Endothelial cell of umbilical vein (primary cell): Measurements from ENCODE around the gene ECM2. TPM values are rescaled to one million over a fixed set of nuclear protein-coding genes. Genes with fewer than 3 reads are reported as not detected.

Experiments used
- BruUV-seq: library from RNA; stranded (reverse); fragments of 400-500 nt; replicated peaks from 2 replicates; lab custom pipeline; 2021; lab: Mats Ljungman, UMichigan
- CTCF ChIA-PET: fragments of 300-600, 350-600 bp; sonication (Branson Sonifier 250); formaldehyde crosslinking; loops from one replicate; lab custom pipeline; 2021; ENCODE audit warnings: antibody characterized with exemption, inconsistent platforms; lab: Charles Lee
- POLR2A ChIA-PET: fragments of 300-600, 350-600 bp; sonication (Branson Sonifier 250); formaldehyde crosslinking; loops from one replicate; lab custom pipeline; 2021; ENCODE audit warnings: antibody characterized with exemption, inconsistent platforms; lab: Charles Lee
- DNase-seq: peaks from one replicate; pipeline ENCODE4 v3.0.0-alpha.2; 2011; ENCODE audit warnings: low read depth, low spot score
- FAIRE-seq: peaks from 2 replicates; lab custom pipeline; 2011; peaks lifted over from hg19 to GRCh38; lab: Jason Lieb, UNC
- H2AFZ ChIP-seq: 2 replicates; pipeline ENCODE4 v1.6.0; 2012; ENCODE audit warnings: low read depth, low read length, control low read depth, inconsistent platforms
- H3K27ac ChIP-seq: 2 replicates; pipeline ENCODE4 v1.5.1; 2011; ENCODE audit warnings: low read depth, mild to moderate bottlenecking, control low read depth, low read length, moderate library complexity; ENCODE audit not compliant: insufficient read depth
- H3K27me3 ChIP-seq, 2 experiments: 2 replicates each; pipeline versions ENCODE4 v1.6.0 to v1.6.1; 2011; ENCODE audit warnings: low read length in 2 of 2, mixed read lengths in 1 of 2; ENCODE audit not compliant: control insufficient read depth in 2 of 2, insufficient read depth in 2 of 2
- H3K36me3 ChIP-seq, 2 experiments: 2 replicates in 1 of 2; 3 replicates in 1 of 2; pipeline ENCODE4 v1.5.1; 2011; ENCODE audit warnings: low read length in 2 of 2, mild to moderate bottlenecking in 1 of 2, moderate library complexity in 1 of 2; ENCODE audit not compliant: control insufficient read depth in 2 of 2, insufficient read depth in 2 of 2; ENCODE audit errors: extremely low read depth in 1 of 2
- H3K4me1 ChIP-seq: 3 replicates; pipeline ENCODE4 v1.5.1; 2011; ENCODE audit warnings: mild to moderate bottlenecking, low read length; ENCODE audit not compliant: control insufficient read depth, insufficient read depth; ENCODE audit errors: extremely low read depth
- H3K4me2 ChIP-seq: 2 replicates; pipeline ENCODE4 v1.6.1; 2011; ENCODE audit warnings: low read length, control low read depth, mixed read lengths; ENCODE audit not compliant: insufficient read depth
- H3K4me3 ChIP-seq, 3 experiments: fragments of 200-600 bp in 1 of 3; sonication (generic), shearing (Covaris generic) in 1 of 3; replicated peaks in 1 of 3; 2 replicates each; pipeline ENCODE4 v1.5.1; 2011 to 2016; ENCODE audit warnings: control low read depth in 3 of 3, low read length in 3 of 3, mild to moderate bottlenecking in 2 of 3, inconsistent platforms in 1 of 3, low read depth in 1 of 3, moderate library complexity in 1 of 3; ENCODE audit not compliant: insufficient read depth in 1 of 3
- H3K79me2 ChIP-seq: 2 replicates; pipeline ENCODE4 v1.6.0; 2012; ENCODE audit warnings: low read length, inconsistent platforms; ENCODE audit not compliant: control insufficient read depth, insufficient read depth
- H3K9ac ChIP-seq: replicated peaks from 2 replicates; pipeline ENCODE3; 2011; ENCODE audit warnings: low read length, control low read depth; ENCODE audit not compliant: insufficient read depth; ENCODE audit errors: extremely low read depth
- H3K9me1 ChIP-seq: replicated peaks from 3 replicates; pipeline ENCODE4 v1.6.0; 2011; ENCODE audit warnings: mild to moderate bottlenecking, low read length; ENCODE audit not compliant: control insufficient read depth, insufficient read depth; ENCODE audit errors: extremely low read depth
- H3K9me3 ChIP-seq: replicated peaks from 2 replicates; pipeline ENCODE4 v1.5.1; 2012; ENCODE audit warnings: low read length, inconsistent platforms; ENCODE audit not compliant: control insufficient read depth, insufficient read depth
- H4K20me1 ChIP-seq: replicated peaks from 2 replicates; pipeline ENCODE3; 2011; ENCODE audit warnings: mild to moderate bottlenecking, low read length; ENCODE audit not compliant: control insufficient read depth, insufficient read depth; ENCODE audit errors: extremely low read depth
- EZH2 ChIP-seq: IDR thresholded peaks from 2 replicates; pipeline ENCODE4 v1.6.1; 2012; ENCODE audit warnings: borderline replicate concordance, low read depth, mild to moderate bottlenecking, moderate library complexity, low read length, inconsistent platforms; ENCODE audit not compliant: severe bottlenecking
- FOS ChIP-seq: IDR thresholded peaks from 2 replicates; pipeline ENCODE4 v1.6.1; 2011; ENCODE audit warnings: mild to moderate bottlenecking, low read length, moderate library complexity, borderline replicate concordance; ENCODE audit not compliant: insufficient read depth
- JUN ChIP-seq: IDR thresholded peaks from 2 replicates; pipeline ENCODE4 v1.6.1; 2011; ENCODE audit warnings: borderline replicate concordance, low read depth; ENCODE audit not compliant: insufficient read length, insufficient read depth
- MYC ChIP-seq: IDR thresholded peaks from one replicate; pipeline ENCODE4 v1.6.1; 2011; ENCODE audit warnings: mild to moderate bottlenecking, low read depth, low read length
- POLR2A ChIP-seq: IDR thresholded peaks from 2 replicates; pipeline ENCODE4 v1.6.1; 2012; ENCODE audit warnings: low read depth, mild to moderate bottlenecking, control low read depth, low read length
- POLR2AphosphoS5 ChIP-seq: IDR thresholded peaks from 2 replicates; pipeline ENCODE4 v1.6.1; 2012; ENCODE audit warnings: low read depth, mild to moderate bottlenecking, control low read depth, low read length, moderate library complexity; ENCODE audit not compliant: insufficient read depth
- dilution Hi-C: fragments of 300-500 bp; cut with MboI; formaldehyde crosslinking; loops from one replicate; pipeline ENCODE4 v1.15.0; 2019; ENCODE audit warnings: low sequenced_read_pairs; ENCODE audit not compliant: extremely low pct_ligation_motif_present
- intact Hi-C: fragments of 100-400 bp; cut with micrococcal nuclease; formaldehyde crosslinking; loops from one replicate; pipeline ENCODE4 v1.10.0; 2022
- polyA plus RNA-seq, 4 experiments: library from polyadenylated mRNA; depleted of rRNA in 3 of 4; stranded (reverse) in 3 of 4; unstranded in 1 of 4; fragments of >200 nt; gene quantifications; 2 replicates each; pipeline versions ENCODE4 v1.2.1 to v1.2.3, GENCODE V29; 2011 to 2012; ENCODE audit warnings: missing spikeins in 1 of 4
- total RNA-seq: library from RNA; stranded (reverse); gene quantifications from 2 replicates; pipeline ENCODE4 v1.2.3, GENCODE V29; 2021
- TF ChIP-seq, protein P1 (sequence below): IDR thresholded peaks from 2 replicates; pipeline ENCODE4 v1.6.1; 2011; ENCODE audit not compliant: insufficient read depth, insufficient read length

ECM2 gene
- total and polyA plus RNA-seq, 2 donors (not counting 3 experiments of a cell fraction or from before 2014, with no cell fraction given) = 0.03 TPM; not detected in 1

DNA sequence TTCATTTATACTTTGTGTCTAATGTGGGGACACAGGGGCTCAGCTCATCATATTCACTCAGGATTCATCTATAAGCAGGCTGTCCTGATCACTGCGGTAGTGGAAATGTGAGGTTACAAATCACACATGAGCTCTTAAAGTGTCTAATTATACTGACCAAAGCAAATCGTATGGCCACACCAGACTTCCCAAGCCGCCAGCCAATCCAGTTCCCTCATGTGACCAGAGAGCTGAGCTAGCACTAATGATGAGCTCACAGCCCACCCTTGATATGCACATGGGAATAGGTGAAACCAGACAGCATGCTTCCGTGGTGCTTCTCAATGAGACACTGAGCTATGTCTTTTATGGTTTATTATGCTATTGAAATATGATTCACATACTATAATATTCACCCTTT lies 17.6 kb downstream of the ECM2 start:
- TF ChIP-seq, protein P1, sequence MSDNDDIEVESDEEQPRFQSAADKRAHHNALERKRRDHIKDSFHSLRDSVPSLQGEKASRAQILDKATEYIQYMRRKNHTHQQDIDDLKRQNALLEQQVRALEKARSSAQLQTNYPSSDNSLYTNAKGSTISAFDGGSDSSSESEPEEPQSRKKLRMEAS = no peak
- no peak for TF ChIP-seq POLR2AphosphoS5
- TF ChIP-seq FOS = no peak
- TF ChIP-seq MYC = no peak
- TF ChIP-seq POLR2A = no peak
- no peak for TF ChIP-seq JUN
- Histone ChIP-seq H3K27me3 (no peaks in the 10 kb centered on the region), H3K9me3 (no peaks in the 10 kb centered on the region), H3K36me3 (no peaks in the 10 kb centered on the region), H3K9ac (no peak overlapping the region), H4K20me1 (no peaks in the 10 kb centered on the region), H3K4me1 (no peaks in the 10 kb centered on the region), H3K27ac (no peak overlapping the region), H2AFZ (no peak overlapping the region), H3K4me3 (no peak overlapping the region), H3K79me2 (no peaks in the 10 kb centered on the region), H3K9me1 (no peaks in the 10 kb centered on the region), H3K4me2 (no peak overlapping the region)
- POLR2A ChIA-PET = no interaction called here
- DNase-seq = no peak
- intact Hi-C loops (no loop called here), dilution Hi-C loops (no loop called here)
- no TSS peak for BruUV-seq
- no peak for FAIRE-seq
- CTCF ChIA-PET = interaction anchor here (1.0 to 1.2 kb wide), 3 partner anchors 18 to 38 kb away, joined by 3 read pairs; partner anchors contain the start of gene ECM2

DNA sequence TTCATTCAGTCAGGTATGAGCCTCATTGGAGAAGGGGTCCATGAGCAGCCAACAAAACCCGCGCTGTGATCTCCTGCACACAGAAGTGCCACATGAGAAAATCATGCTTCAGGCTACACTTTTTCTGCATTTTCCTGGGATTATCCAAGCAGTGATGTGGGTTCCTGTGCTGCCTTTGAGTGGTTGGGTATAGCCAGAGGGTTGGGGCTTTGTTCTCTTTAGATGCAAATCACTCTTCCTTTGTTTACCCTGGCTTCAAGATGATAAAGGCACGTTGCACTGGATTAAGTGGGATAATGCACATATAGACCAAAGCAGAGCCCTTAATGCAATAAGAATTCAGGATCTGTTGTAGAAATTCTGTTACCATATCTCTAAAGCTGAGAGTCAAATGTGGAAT lies 18.7 kb downstream of the ECM2 start:
- intact Hi-C loops = no loop called here

More for the DNA sequence above, 18.7 kb downstream of the ECM2 start:
- H3K79me2 ChIP-seq = no peaks in the 10 kb centered on the region
- ChIA-PET CTCF (interaction anchor here (1.0 kb wide), 3 partner anchors 10 to 22 kb away, joined by 3 read pairs; no protein-coding TSS in a partner anchor), POLR2A (no interaction called here)
- TF ChIP-seq FOS = no peak
- TF ChIP-seq EZH2 = no peak
- H3K4me3 ChIP-seq = no peak overlapping the region
- DNase-seq (no peak), FAIRE-seq (no peak)
- H2AFZ ChIP-seq = no peak overlapping the region
- H3K36me3 ChIP-seq = no peaks in the 10 kb centered on the region
- no peak overlapping the region for H3K4me2 ChIP-seq
- H4K20me1 ChIP-seq = no peaks in the 10 kb centered on the region
- H3K4me1 ChIP-seq = no peaks in the 10 kb centered on the region
- BruUV-seq = no TSS peak
- no peaks in the 10 kb centered on the region for H3K9me3 ChIP-seq
- no peaks in the 10 kb centered on the region for H3K27me3 ChIP-seq
- no peak overlapping the region for H3K9ac ChIP-seq
- dilution Hi-C loops = no loop called here
- no peak overlapping the region for H3K27ac ChIP-seq
- no peaks in the 10 kb centered on the region for H3K9me1 ChIP-seq
